NCI-H1092 (cell line): Measurements from ENCODE around the gene C17orf107.
"Not testable (repeated sequence)": the region's sequence is repeated elsewhere in the genome, so short reads cannot be mapped to it uniquely, and the experiment has no call there.

Experiments used
- DNase-seq: peaks from one replicate; lab custom pipeline; 2025; lab: John Stamatoyannopoulos, UW

Gene C17orf107

GRCh38 chr17:4900231-4901107, 1.1 kb downstream of the C17orf107 start:
- no peak for DNase-seq

- DNase-seq = no peak
These were observed 1.8 kb downstream of the C17orf107 start for GRCh38 chr17:4901108-4901647.

- DNase-seq = no peak
These were observed 2.5 kb downstream of the C17orf107 start for GRCh38 chr17:4901648-4902344.

- no peak for DNase-seq
These were observed 3.2 kb downstream of the C17orf107 start for GRCh38 chr17:4902540-4902939.

- peak; percentile 48 for DNase-seq
These were observed 3.9 kb downstream of the C17orf107 start, which contains the start of gene CHRNE for GRCh38 chr17:4903051-4903818. Gene CHRNE (minus strand): TSS chr17:4903098. CDS start chr17:4903063, 35 bp downstream.

GRCh38 chr17:4906642-4907041, 7.3 kb downstream of the C17orf107 start:
- DNase-seq = not testable (repeated sequence)

- no peak for DNase-seq
These were observed 9.0 kb downstream of the C17orf107 start for GRCh38 chr17:4908301-4908700.

GRCh38 chr17:4908711-4909496, 9.6 kb downstream of the C17orf107 start:
- peak; percentile 68 for DNase-seq

- DNase-seq = no peak
These were observed 14.7 kb downstream of the C17orf107 start for GRCh38 chr17:4913994-4914393.

GRCh38 chr17:4914551-4914950, 15.2 kb downstream of the C17orf107 start:
- DNase-seq = not testable (repeated sequence)

GRCh38 chr17:4919511-4920047, 20.2 kb downstream of the C17orf107 start:
- DNase-seq = no peak

- DNase-seq = no peak
These were observed 21.2 kb downstream of the C17orf107 start for GRCh38 chr17:4920351-4921048.

- no peak for DNase-seq
These were observed 22.0 kb downstream of the C17orf107 start for GRCh38 chr17:4921320-4921719.

- DNase-seq = not testable (repeated sequence)
These were observed 27.4 kb downstream of the C17orf107 start for GRCh38 chr17:4926577-4927335.

- no peak for DNase-seq
These were observed 29.5 kb downstream of the C17orf107 start for GRCh38 chr17:4928881-4929280.

- no peak for DNase-seq
These were observed 32.6 kb downstream of the C17orf107 start, which contains the start of gene GP1BA for GRCh38 chr17:4931963-4932362. Gene GP1BA (plus strand): TSS chr17:4932277. CDS start chr17:4932605, 328 bp downstream.

- no peak for DNase-seq
These were observed 33.4 kb downstream of the C17orf107 start for GRCh38 chr17:4932756-4933155.

- no peak for DNase-seq
These were observed 34.3 kb downstream of the C17orf107 start for GRCh38 chr17:4933646-4934045.
